ENCODE measurements around the gene LRRC28. TPM values are rescaled to one million over a fixed set of nuclear protein-coding genes. Genes with fewer than 3 reads are reported as not detected.

LRRC28 gene
- total and polyA plus RNA-seq, 2 of the 4 experiments (the other 2 are of a cell fraction), result 12.7 to 21.1 TPM

DNA sequence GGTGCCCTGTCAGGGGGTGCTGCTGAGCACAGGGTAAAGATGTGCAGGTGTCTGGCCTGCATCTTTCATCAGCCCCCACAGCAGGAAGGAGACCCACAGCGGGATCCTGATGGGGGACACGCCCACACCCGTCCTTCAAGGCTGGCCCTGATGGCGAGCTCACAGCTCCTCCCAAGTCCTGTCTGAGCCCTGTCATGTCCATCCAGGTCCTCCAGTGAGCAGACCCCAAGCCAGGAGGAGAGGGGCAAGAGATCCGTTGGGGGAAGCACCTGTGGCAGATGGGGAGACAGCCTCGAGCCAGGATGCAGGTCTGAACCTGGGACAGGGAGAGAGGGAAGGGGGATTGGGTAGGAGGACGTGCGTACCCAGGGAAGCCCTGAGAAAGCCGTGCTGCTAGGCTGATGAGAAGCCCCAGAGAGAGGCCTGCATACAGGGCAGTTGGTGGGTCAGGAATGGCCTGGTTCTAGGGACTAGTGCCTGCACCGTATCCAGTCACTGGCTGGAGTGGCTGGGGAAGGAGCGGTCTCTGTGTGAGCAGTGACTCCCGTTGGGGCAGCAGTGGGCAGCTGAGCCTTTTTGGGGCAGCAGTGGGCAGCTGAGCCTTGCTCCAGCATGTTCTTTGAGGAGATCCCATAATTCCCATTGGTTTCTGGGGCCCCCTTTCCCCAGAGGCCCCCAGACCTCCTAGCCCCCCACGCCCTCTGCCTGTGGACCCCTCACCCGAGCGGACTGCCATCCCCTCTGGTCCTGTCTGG, 181.2 kb downstream of the LRRC28 start:
- Histone ChIP-seq H3K79me1 (ENCODE audit: low read depth in 1 of 2, low read length in 2 of 2) (no peaks in the 10 kb centered on the region), H3K27ac (ENCODE audit: insufficient read depth, low read length) (no peak overlapping the region)
- in situ Hi-C loops (cut with MboI; ENCODE audit: low sequenced_read_pairs), result no loop called here

More for the DNA sequence above, 181.2 kb downstream of the LRRC28 start:
- Histone ChIP-seq H3K4me2 (ENCODE audit: low read depth, low read length) (no peak overlapping the region), H3K4me1 (ENCODE audit: control insufficient read depth, insufficient read depth, low read length) (peaks cover 2% of the 10 kb centered on the region; the same call in 1 of the 2 replicates), H2AK9ac (replicated peaks; ENCODE audit: low read depth, low read length, poor library complexity) (no peak overlapping the region), H2BK15ac (ENCODE audit: low read depth, low read length) (no peak overlapping the region), H2AFZ (replicated peaks; ENCODE audit: low read length, poor library complexity) (no peak overlapping the region), H4K8ac (ENCODE audit: low read depth in 2 of 2, low read length in 2 of 2) (no peak overlapping the region), H2BK5ac (ENCODE audit: low read depth, low read length, poor library complexity, severe bottlenecking) (no peak overlapping the region), H3K36me3 (ENCODE audit: control insufficient read depth, insufficient read depth, low read length) (no peaks in the 10 kb centered on the region), H3K4ac (ENCODE audit: low read depth, low read length) (no peak overlapping the region), H3K27me3 (ENCODE audit: control insufficient read depth, insufficient read depth, low read length) (0 out of 2 replicates have a peak, but pooled peaks cover 2% of the 10 kb centered on the region), H2AK5ac (ENCODE audit: low read depth, low read length) (no peak overlapping the region; the same call in 1 of the 2 replicates), H3K56ac (ENCODE audit: extremely low read depth, insufficient read depth, low read length) (no peak overlapping the region), H4K91ac (ENCODE audit: insufficient read depth, low read depth, low read length) (no peak overlapping the region), H2BK120ac (ENCODE audit: low read depth, low read length) (no peak overlapping the region), H3K9ac (ENCODE audit: low read depth, low read length) (no peak overlapping the region), H3K4me3 (ENCODE audit: insufficient read depth, low read depth, low read length) (no peak overlapping the region), H3K9me3 (ENCODE audit: control insufficient read depth, insufficient read depth, low read length) (no peaks in the 10 kb centered on the region), H3K14ac (replicated peaks; ENCODE audit: low read depth, low read length) (no peak overlapping the region), H2BK20ac (ENCODE audit: low read depth, low read length) (no peak overlapping the region), H3K23ac (ENCODE audit: low read depth, low read length) (no peak overlapping the region), H3K18ac (ENCODE audit: low read depth, low read length) (no peak overlapping the region), H4K5ac (ENCODE audit: low read depth, low read length) (no peak overlapping the region), H3K9me1 (ENCODE audit: insufficient read depth, low read length) (no peaks in the 10 kb centered on the region), H4K20me1 (ENCODE audit: insufficient read depth, low read length) (no peaks in the 10 kb centered on the region)
- intact Hi-C loops (cut with micrococcal nuclease) (no loop called here), dilution Hi-C loops (cut with HindIII; ENCODE audit: low sequenced_read_pairs, unreplicated experiment) (no loop called here)
- BruUV-seq (replicated peaks), result no TSS peak
- POLR2A ChIA-PET (ENCODE audit: unreplicated experiment), result no interaction called here
- TF ChIP-seq, protein P1, sequence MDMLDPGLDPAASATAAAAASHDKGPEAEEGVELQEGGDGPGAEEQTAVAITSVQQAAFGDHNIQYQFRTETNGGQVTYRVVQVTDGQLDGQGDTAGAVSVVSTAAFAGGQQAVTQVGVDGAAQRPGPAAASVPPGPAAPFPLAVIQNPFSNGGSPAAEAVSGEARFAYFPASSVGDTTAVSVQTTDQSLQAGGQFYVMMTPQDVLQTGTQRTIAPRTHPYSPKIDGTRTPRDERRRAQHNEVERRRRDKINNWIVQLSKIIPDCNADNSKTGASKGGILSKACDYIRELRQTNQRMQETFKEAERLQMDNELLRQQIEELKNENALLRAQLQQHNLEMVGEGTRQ (IDR thresholded peaks at IDR 0.05; ENCODE audit: low read depth, low read length), result no peak
- TF ChIP-seq MAFK (IDR thresholded peaks at IDR 0.05; ENCODE audit: low read depth, low read length), result no peak
- no peak for TF ChIP-seq RFX5 (IDR thresholded peaks at IDR 0.05; ENCODE audit: low read depth, low read length)
- no peak for TF ChIP-seq RCOR1 (IDR thresholded peaks at IDR 0.05; ENCODE audit: insufficient replicate concordance, low read length)
- no peak for TF ChIP-seq MAZ (IDR thresholded peaks at IDR 0.05; ENCODE audit: borderline replicate concordance, low read depth, low read length)
- no peak for TF ChIP-seq RAD21 (IDR thresholded peaks at IDR 0.05; ENCODE audit: low read length)
- no peak for TF ChIP-seq FOS (IDR thresholded peaks at IDR 0.05; ENCODE audit: low read depth, low read length)
- TF ChIP-seq NFE2L2 (IDR thresholded peaks at IDR 0.05; ENCODE audit: low read depth, low read length), result no peak
- TF ChIP-seq CHD1 (IDR thresholded peaks at IDR 0.05; ENCODE audit: low read depth, low read length), result no peak
- TF ChIP-seq SMC3 (IDR thresholded peaks at IDR 0.05; ENCODE audit: low read depth, low read length), result no peak
- TF ChIP-seq, protein P2, sequence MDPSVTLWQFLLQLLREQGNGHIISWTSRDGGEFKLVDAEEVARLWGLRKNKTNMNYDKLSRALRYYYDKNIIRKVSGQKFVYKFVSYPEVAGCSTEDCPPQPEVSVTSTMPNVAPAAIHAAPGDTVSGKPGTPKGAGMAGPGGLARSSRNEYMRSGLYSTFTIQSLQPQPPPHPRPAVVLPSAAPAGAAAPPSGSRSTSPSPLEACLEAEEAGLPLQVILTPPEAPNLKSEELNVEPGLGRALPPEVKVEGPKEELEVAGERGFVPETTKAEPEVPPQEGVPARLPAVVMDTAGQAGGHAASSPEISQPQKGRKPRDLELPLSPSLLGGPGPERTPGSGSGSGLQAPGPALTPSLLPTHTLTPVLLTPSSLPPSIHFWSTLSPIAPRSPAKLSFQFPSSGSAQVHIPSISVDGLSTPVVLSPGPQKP (IDR thresholded peaks at IDR 0.05; ENCODE audit: borderline replicate concordance, low read depth, low read length), result no peak
- no peak for TF ChIP-seq MXI1 (IDR thresholded peaks at IDR 0.05; ENCODE audit: borderline replicate concordance, low read depth, low read length)
- TF ChIP-seq POLR2A (IDR thresholded peaks at IDR 0.05; ENCODE audit: low read depth, low read length), result no peak
- ATAC-seq (ENCODE audit: low read depth), result no peak
- CTCF ChIA-PET, result no interaction called here
- 90% methylated on average over 6 of the region's 15 CpGs; no CpG with 5 or more reads in 1 of the 2 experiments for WGBS, 2 experiments (ENCODE audit: extremely low coverage in 2 of 2, insufficient read length in 1 of 2)
- no peak for DNase-seq
